HL-60 (cell line): ENCODE data around the gene ATP6V1B1.

ENCODE experiments used
- DNase-seq, 2 experiments: peaks; one replicate each; pipeline ENCODE4 v3.0.0-alpha.2; 2010 to 2020; ENCODE audit warnings: low read depth in 1 of 2, low spot score in 1 of 2
- H3K27ac ChIP-seq: fragments of 250-450 bp; sonication (Bioruptor Pico); replicated peaks from 2 replicates; pipeline ENCODE4 v1.5.1; 2020; ENCODE audit warnings: mild to moderate bottlenecking, moderate library complexity
- H3K27me3 ChIP-seq: fragments of 250-450 bp; sonication (Bioruptor Pico); 2 replicates; pipeline ENCODE4 v1.5.1; 2021; ENCODE audit warnings: mild to moderate bottlenecking, moderate library complexity; ENCODE audit not compliant: insufficient read depth, poor library complexity, severe bottlenecking
- H3K4me3 ChIP-seq: replicated peaks from 2 replicates; pipeline ENCODE4 v1.5.1; 2011; ENCODE audit warnings: mild to moderate bottlenecking, control low read depth, low read length; ENCODE audit not compliant: insufficient read depth
- GABPA ChIP-seq: IDR thresholded peaks from 2 replicates; pipeline ENCODE4 v1.6.1; 2012; ENCODE audit warnings: low read depth
- POLR2AphosphoS5 ChIP-seq: IDR thresholded peaks from 2 replicates; pipeline ENCODE4 v1.6.1; 2012; ENCODE audit warnings: low read depth
- SPI1 ChIP-seq: IDR thresholded peaks from 2 replicates; pipeline ENCODE4 v1.6.1; 2012; ENCODE audit warnings: low read depth, mild to moderate bottlenecking, borderline replicate concordance
- TF ChIP-seq, protein P1 (sequence below): IDR thresholded peaks from 2 replicates; pipeline ENCODE4 v1.6.1; 2012; ENCODE audit warnings: low read depth; ENCODE audit not compliant: insufficient replicate concordance
- TF ChIP-seq, protein P2 (sequence below): IDR thresholded peaks from one replicate; pipeline ENCODE4 v1.5.1; 2011; ENCODE audit warnings: low read length, control low read depth, inconsistent platforms; ENCODE audit not compliant: insufficient read depth

Gene ATP6V1B1

DNA sequence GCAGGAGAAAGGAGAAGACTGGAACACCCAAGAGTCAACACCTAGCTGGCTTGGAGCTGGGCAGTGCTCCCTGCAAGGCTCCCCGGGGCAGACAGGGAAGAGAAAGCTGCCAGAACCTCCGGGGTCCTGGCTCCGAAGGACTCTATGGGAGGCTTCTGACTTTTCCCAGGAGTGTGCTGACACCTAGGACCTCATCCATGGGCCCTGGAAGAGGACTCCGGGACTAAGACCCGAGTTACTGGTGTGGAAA, 37.8 kb upstream of the ATP6V1B1 start:
- H3K4me3 ChIP-seq: no peak overlapping the region
- H3K27ac ChIP-seq: no peak overlapping the region
- no peak for DNase-seq
- TF ChIP-seq, protein P1, sequence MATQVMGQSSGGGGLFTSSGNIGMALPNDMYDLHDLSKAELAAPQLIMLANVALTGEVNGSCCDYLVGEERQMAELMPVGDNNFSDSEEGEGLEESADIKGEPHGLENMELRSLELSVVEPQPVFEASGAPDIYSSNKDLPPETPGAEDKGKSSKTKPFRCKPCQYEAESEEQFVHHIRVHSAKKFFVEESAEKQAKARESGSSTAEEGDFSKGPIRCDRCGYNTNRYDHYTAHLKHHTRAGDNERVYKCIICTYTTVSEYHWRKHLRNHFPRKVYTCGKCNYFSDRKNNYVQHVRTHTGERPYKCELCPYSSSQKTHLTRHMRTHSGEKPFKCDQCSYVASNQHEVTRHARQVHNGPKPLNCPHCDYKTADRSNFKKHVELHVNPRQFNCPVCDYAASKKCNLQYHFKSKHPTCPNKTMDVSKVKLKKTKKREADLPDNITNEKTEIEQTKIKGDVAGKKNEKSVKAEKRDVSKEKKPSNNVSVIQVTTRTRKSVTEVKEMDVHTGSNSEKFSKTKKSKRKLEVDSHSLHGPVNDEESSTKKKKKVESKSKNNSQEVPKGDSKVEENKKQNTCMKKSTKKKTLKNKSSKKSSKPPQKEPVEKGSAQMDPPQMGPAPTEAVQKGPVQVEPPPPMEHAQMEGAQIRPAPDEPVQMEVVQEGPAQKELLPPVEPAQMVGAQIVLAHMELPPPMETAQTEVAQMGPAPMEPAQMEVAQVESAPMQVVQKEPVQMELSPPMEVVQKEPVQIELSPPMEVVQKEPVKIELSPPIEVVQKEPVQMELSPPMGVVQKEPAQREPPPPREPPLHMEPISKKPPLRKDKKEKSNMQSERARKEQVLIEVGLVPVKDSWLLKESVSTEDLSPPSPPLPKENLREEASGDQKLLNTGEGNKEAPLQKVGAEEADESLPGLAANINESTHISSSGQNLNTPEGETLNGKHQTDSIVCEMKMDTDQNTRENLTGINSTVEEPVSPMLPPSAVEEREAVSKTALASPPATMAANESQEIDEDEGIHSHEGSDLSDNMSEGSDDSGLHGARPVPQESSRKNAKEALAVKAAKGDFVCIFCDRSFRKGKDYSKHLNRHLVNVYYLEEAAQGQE: no peak
- no peak for TF ChIP-seq SPI1
- TF ChIP-seq, protein P2, sequence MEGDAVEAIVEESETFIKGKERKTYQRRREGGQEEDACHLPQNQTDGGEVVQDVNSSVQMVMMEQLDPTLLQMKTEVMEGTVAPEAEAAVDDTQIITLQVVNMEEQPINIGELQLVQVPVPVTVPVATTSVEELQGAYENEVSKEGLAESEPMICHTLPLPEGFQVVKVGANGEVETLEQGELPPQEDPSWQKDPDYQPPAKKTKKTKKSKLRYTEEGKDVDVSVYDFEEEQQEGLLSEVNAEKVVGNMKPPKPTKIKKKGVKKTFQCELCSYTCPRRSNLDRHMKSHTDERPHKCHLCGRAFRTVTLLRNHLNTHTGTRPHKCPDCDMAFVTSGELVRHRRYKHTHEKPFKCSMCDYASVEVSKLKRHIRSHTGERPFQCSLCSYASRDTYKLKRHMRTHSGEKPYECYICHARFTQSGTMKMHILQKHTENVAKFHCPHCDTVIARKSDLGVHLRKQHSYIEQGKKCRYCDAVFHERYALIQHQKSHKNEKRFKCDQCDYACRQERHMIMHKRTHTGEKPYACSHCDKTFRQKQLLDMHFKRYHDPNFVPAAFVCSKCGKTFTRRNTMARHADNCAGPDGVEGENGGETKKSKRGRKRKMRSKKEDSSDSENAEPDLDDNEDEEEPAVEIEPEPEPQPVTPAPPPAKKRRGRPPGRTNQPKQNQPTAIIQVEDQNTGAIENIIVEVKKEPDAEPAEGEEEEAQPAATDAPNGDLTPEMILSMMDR: no peak
- no peak for TF ChIP-seq GABPA
- no peak for TF ChIP-seq POLR2AphosphoS5
- peaks cover 78% of the 10 kb centered on the region for H3K27me3 ChIP-seq

GRCh38 chr2:70898363-70899240, 37.1 kb upstream of the ATP6V1B1 start:
- no peak overlapping the region for H3K27ac ChIP-seq
- no peak for DNase-seq
- H3K27me3 ChIP-seq: peaks cover 82% of the 10 kb centered on the region
- TF ChIP-seq, protein P2: no peak
- TF ChIP-seq SPI1 (no peak), POLR2AphosphoS5 (no peak), GABPA (no peak)
- TF ChIP-seq, protein P1: no peak
- no peak overlapping the region for H3K4me3 ChIP-seq

- no peak overlapping the region for H3K27ac ChIP-seq
- no peak for DNase-seq
- TF ChIP-seq, protein P1: no peak
- TF ChIP-seq, protein P2: no peak
- no peak for TF ChIP-seq GABPA
- TF ChIP-seq POLR2AphosphoS5: no peak
- TF ChIP-seq SPI1: no peak
- peaks cover 91% of the 10 kb centered on the region for H3K27me3 ChIP-seq
- H3K4me3 ChIP-seq: no peak overlapping the region
Observed at GRCh38 chr2:70901227-70902066, 34.3 kb upstream of the ATP6V1B1 start.
